ENCODE data around the gene SDK2. TPM values are rescaled to one million over a fixed set of nuclear protein-coding genes. Genes with fewer than 3 reads are reported as not detected.

Gene SDK2
- total RNA-seq, 1 donor from 2014 or later: 31.2 TPM

DNA sequence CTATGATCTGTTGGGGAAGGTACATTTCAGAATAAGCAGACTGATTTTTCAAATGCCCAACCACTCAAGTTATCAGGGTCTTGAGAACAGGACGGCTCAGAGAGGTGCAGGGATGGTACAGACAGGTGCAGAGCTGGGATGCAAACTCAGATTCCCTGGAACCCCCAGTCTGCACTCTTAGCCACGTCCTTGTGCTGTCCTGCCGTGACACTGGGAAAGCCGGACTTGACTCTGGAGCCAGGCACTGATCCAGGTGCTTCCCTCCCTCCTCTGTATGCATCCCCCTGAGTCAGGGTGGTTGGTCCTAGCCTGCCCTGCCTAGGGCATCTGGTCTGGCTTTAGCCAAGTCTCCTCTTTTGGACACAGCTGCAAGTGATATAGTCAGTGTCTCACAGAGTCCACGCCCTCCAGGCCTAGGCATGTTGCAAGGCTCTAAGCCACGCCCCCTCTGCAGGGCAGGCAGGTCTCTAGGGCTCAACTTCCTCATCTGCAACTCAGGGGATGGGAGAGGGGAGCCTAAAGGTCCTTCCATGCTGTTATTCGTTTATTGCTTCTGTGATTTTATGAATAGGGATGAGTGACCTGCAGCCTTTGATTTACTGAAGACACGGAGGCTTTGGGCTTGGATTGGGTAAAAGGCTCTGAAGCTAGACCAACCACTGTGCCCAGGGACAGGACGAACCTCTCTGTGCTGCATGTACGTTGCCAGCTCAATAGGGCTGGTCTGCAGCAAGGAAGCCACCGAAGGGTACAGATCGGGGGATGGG lies 97.3 kb downstream of the SDK2 start:
- Mint-ChIP-seq H3K27me3 (ENCODE audit: low read depth) (no peaks in the 10 kb centered on the region), H3K4me1 (peaks cover 64% of the 10 kb centered on the region), H3K36me3 (ENCODE audit: low read depth) (no peaks in the 10 kb centered on the region), H3K27ac (ENCODE audit: unreplicated experiment) (peak overlapping the region; percentile 83), H3K4me3 (no peak overlapping the region), H3K9me3 (no peaks in the 10 kb centered on the region)
- TF ChIP-seq, protein P1, sequence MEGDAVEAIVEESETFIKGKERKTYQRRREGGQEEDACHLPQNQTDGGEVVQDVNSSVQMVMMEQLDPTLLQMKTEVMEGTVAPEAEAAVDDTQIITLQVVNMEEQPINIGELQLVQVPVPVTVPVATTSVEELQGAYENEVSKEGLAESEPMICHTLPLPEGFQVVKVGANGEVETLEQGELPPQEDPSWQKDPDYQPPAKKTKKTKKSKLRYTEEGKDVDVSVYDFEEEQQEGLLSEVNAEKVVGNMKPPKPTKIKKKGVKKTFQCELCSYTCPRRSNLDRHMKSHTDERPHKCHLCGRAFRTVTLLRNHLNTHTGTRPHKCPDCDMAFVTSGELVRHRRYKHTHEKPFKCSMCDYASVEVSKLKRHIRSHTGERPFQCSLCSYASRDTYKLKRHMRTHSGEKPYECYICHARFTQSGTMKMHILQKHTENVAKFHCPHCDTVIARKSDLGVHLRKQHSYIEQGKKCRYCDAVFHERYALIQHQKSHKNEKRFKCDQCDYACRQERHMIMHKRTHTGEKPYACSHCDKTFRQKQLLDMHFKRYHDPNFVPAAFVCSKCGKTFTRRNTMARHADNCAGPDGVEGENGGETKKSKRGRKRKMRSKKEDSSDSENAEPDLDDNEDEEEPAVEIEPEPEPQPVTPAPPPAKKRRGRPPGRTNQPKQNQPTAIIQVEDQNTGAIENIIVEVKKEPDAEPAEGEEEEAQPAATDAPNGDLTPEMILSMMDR (conservative IDR thresholded peaks at IDR 0.05): no peak
- DNase-seq (ENCODE audit: low read depth, low spot score): no peak

DNA sequence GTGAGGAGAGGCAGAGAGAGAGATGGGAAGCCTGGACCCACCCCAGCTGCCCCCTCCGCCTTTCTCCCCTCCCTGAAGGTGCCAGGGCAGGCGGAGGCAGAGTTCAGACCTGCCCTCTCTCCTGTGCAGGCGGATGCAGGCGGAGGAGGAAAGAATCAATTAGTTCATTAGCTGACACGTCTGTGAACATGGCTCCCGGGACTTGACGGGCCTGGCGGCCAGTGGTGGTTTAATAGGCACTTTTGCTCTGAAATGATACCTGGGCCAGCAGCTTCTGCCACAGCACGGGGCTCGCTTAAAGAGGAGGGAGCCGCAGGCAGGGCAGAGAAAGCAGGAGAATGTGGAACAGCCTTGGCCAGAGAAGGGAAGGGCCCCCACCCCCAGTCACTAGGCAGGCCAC lies 98.1 kb downstream of the SDK2 start:
- Mint-ChIP-seq H3K4me3 (no peak overlapping the region), H3K4me1 (peaks cover 63% of the 10 kb centered on the region)

DNA sequence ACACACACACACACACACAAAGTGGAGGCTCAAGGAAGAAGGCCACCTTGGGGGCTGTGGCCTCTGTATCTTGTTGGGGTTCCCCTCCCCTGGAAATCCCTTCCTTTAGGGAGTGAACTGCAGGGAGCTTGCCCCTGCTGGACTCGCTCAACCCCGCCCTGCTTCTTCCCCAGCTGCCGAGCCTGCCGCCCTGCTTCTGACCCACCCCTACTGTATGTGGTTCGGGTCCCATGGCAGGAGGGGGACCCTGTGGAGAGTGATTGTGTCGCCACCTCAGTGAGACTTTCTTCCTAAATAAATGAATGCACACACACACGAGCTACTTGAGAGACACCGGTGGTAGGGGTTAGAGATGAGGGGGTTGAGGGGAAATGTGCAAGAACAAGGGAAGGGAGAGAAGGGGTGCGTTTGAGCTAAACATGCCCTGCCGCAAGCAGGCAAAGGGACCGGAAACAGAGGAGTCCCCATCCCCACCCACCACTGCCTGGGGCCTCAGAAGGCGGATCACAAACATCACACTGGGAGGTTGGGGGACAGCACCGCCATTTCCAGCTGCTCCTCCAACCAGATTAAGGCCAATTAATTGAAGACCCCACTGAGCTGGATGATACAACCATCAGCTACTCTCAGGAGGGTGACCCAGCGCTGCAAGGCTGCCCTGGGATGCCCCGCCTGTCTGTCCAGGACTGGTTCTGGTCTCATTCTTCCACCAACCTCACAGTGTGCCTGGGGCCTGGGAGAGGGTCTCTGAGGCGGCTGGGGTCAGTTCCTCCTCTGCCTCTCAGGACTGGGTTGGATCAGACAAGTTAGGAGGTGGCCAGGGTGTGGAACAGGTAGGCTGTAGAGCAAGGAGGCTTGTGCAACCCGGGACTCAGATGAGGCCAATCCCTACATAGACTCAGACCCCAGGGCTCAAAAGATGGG lies 98.9 kb downstream of the SDK2 start:
- Mint-ChIP-seq H3K4me3 (no peak overlapping the region), H3K36me3 (ENCODE audit: low read depth) (no peaks in the 10 kb centered on the region), H3K4me1 (peaks cover 58% of the 10 kb centered on the region), H3K9me3 (no peaks in the 10 kb centered on the region), H3K27ac (ENCODE audit: unreplicated experiment) (no peak overlapping the region), H3K27me3 (ENCODE audit: low read depth) (no peaks in the 10 kb centered on the region)
- TF ChIP-seq, protein P1 (conservative IDR thresholded peaks at IDR 0.05): no peak
- DNase-seq (ENCODE audit: low read depth, low spot score): no peak

More for the DNA sequence above, 98.1 kb downstream of the SDK2 start:
- Mint-ChIP-seq H3K27me3 (ENCODE audit: low read depth) (no peaks in the 10 kb centered on the region), H3K27ac (ENCODE audit: unreplicated experiment) (no peak overlapping the region), H3K9me3 (no peaks in the 10 kb centered on the region), H3K36me3 (ENCODE audit: low read depth) (no peaks in the 10 kb centered on the region)
- no peak for DNase-seq (ENCODE audit: low read depth, low spot score)
- TF ChIP-seq, protein P1 (conservative IDR thresholded peaks at IDR 0.05): no peak

DNA sequence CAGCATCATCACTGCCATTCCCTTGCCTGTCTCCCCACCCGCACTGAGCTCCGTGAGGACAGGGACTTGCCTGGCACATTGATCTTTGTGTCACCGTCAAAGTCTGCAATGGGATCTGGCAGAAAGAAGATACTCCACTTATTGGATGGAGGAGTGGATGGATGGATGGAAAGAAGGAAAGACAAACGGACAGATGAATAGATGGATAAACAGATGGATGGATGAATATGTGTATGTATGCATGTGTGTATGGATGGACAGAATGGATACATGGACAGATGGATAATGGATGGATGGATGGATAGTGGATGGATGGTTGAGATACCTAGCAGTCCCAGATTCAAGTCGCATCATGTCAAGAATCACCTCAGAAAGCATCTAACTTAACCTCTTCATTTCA lies 99.9 kb downstream of the SDK2 start:
- peaks cover 55% of the 10 kb centered on the region for H3K4me1 Mint-ChIP-seq
- no peaks in the 10 kb centered on the region for H3K9me3 Mint-ChIP-seq
- no peak for DNase-seq (ENCODE audit: low read depth, low spot score)
- TF ChIP-seq, protein P1 (conservative IDR thresholded peaks at IDR 0.05): no peak
- H3K36me3 Mint-ChIP-seq (ENCODE audit: low read depth): no peaks in the 10 kb centered on the region
- no peak overlapping the region for H3K27ac Mint-ChIP-seq (ENCODE audit: unreplicated experiment)
- no peaks in the 10 kb centered on the region for H3K27me3 Mint-ChIP-seq (ENCODE audit: low read depth)
- H3K4me3 Mint-ChIP-seq: no peak overlapping the region

DNA sequence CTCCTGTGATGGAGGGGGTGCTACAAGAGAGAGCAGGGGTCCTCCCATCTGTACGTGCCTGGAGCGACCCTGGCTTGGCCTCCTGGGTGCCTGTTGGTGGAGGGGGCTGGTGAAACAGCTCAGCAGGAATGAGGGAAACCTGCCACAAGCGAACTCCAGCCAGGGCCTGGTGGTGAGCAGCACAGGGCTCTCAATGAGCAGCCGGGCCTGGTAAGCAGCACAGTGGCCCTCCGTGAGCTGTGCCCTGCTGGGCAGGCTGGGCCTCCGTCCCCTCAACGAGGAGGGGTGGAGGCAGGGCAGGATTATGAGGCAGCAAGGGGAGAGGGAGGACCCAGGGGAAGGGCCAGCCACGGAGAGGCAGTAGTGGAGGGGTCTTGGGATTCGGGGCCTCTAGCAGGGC lies 101.9 kb downstream of the SDK2 start:
- H3K27ac Mint-ChIP-seq (ENCODE audit: unreplicated experiment): no peak overlapping the region
- H3K27me3 Mint-ChIP-seq (ENCODE audit: low read depth): no peaks in the 10 kb centered on the region
- H3K9me3 Mint-ChIP-seq: no peaks in the 10 kb centered on the region
- TF ChIP-seq, protein P1 (conservative IDR thresholded peaks at IDR 0.05): no peak
- H3K36me3 Mint-ChIP-seq (ENCODE audit: low read depth): no peaks in the 10 kb centered on the region
- H3K4me3 Mint-ChIP-seq: no peak overlapping the region
- peaks cover 61% of the 10 kb centered on the region for H3K4me1 Mint-ChIP-seq
- DNase-seq (ENCODE audit: low read depth, low spot score): no peak
